Frontal cortex (tissue), 4 donors: ENCODE data around the gene MOCS3. TPM values are rescaled to one million over a fixed set of nuclear protein-coding genes. Genes with fewer than 3 reads are reported as not detected.
A peak's percentile ranks its signal among the peaks of the same experiment; 100 is the strongest.

Experiments
- DNase-seq, 2 donors: peaks; one replicate each; pipeline ENCODE4 v3.0.0; 2012; ENCODE audit warnings: low spot score in 2 of 2
- FAIRE-seq: peaks from 2 replicates; lab custom pipeline; 2012; peaks lifted over from hg19 to GRCh38; lab: Jason Lieb, UNC
- total RNA-seq: library from RNA; depleted of rRNA; stranded (reverse); fragments of >200 nt; gene quantifications from one replicate; pipeline ENCODE4 v1.2.3, GENCODE V29; 2014
- donor health status: control.
- donor health status: control.
- donor health status: control.

Gene MOCS3, protein sequence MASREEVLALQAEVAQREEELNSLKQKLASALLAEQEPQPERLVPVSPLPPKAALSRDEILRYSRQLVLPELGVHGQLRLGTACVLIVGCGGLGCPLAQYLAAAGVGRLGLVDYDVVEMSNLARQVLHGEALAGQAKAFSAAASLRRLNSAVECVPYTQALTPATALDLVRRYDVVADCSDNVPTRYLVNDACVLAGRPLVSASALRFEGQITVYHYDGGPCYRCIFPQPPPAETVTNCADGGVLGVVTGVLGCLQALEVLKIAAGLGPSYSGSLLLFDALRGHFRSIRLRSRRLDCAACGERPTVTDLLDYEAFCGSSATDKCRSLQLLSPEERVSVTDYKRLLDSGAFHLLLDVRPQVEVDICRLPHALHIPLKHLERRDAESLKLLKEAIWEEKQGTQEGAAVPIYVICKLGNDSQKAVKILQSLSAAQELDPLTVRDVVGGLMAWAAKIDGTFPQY
- 9.4 TPM for total RNA-seq

- no peak for FAIRE-seq
These were observed at the start of gene MOCS3 for GRCh38 chr20:50958615-50959542. Gene MOCS3 (plus strand): TSS chr20:50958818. CDS start chr20:50958843, 25 bp downstream.

GRCh38 chr20:50909413-50909812 is 49.2 kb upstream of the MOCS3 start:
- DNase-seq: no peak
- FAIRE-seq: no peak

More at GRCh38 chr20:50958615-50959542, at the start of gene MOCS3:
- peak; percentile 79 to 81 for DNase-seq

- FAIRE-seq (no peak), DNase-seq (no peak)
These were observed 47.6 kb upstream of the MOCS3 start for GRCh38 chr20:50911030-50911429.

DNA sequence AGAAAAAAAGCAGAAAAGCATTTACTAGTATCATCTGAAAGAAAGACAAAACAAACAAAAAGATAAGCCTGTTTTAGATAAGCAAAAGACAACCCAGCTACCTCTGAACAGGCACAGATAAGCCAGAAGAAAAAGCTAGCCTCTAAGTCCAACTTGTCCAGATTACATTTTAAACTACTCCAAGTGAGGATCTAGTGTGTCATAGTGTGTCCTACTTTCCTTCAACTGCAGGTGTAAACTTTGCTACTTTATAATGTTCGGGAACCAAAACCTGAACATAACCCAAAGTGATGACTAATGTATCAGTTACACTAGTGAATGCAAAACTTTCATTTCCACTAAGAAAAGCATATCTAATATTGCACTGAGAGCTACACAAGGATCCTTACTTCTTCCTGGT is 46.9 kb upstream of the MOCS3 start:
- FAIRE-seq (no peak), DNase-seq (no peak)

DNA sequence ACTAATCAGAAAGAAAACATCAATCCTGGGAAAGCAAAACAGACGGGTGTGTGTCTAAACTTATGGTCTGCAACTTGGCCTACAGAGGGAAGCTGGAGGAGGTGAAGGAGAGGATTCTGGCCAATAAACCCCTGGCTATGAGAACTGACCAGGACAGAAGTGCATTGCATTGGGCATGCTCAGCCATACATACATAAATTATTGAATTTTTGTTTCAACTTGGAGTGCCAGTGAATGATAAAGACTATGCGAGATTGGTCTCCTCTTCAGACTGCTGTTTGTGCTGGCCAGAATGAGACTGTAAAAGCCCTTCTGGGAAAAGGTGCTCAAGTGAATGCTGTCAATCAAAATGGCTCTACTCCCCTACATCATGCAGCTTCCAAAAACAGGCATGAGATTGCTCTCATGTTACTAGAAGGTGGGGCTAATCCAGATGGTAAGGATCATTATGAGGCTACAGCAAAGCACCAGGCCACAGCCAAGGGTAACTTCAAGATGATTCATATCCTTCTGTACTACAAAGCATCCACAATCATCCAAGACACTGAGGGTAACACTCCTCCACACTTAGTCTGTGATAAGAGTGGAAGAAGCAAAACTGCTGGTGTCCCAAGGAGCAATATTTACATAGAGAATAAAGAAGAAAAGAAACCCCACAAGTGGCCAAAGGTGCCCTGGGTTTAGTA is 44.8 kb upstream of the MOCS3 start:
- DNase-seq (no peak), FAIRE-seq (no peak)

GRCh38 chr20:50915424-50915823 is 43.2 kb upstream of the MOCS3 start:
- FAIRE-seq: no peak
- DNase-seq: no peak

- FAIRE-seq: no peak
- no peak for DNase-seq
These were observed 42.4 kb upstream of the MOCS3 start for GRCh38 chr20:50916257-50916656.

- FAIRE-seq (no peak), DNase-seq (no peak)
These were observed 41.7 kb upstream of the MOCS3 start for GRCh38 chr20:50916934-50917333.

DNA sequence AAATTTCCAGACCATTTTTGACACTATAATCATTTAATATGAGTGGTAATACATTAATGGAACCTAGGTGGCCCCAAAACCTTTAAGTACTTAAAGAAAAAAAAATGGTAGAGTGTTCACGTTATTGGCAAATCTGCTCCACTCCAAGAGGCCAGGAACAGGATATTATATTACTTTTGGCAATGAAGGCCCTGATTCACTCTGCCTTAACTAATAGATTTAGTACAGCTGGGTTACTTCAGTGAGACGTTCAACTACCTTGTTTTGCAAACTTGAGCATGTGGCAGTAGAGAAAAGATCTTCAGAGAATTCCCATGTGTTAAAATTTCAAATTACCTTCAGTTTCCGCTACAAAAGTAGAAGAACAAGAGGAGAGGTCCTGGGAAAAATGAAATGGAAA is 40.2 kb upstream of the MOCS3 start:
- DNase-seq (no peak), FAIRE-seq (no peak)

DNA sequence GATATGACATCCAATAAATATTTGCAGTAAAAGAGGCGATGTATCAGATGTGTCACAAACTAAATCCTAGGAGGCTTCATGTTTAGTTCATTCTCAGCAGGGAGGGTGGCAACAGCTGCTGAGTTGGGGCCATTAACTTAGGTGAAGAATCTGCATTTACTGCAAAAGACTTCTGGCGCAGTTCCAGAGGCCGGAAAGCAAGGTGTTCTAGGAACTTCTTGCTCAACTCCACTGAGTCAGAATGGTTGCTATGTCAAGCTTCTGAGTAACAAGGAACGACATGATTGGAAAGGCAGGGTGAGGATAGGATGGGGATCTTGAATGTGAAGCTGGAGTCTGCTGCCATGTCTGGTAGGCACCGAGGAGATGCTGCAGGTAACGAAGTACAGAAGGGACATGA is 39.1 kb upstream of the MOCS3 start:
- FAIRE-seq: no peak

DNA sequence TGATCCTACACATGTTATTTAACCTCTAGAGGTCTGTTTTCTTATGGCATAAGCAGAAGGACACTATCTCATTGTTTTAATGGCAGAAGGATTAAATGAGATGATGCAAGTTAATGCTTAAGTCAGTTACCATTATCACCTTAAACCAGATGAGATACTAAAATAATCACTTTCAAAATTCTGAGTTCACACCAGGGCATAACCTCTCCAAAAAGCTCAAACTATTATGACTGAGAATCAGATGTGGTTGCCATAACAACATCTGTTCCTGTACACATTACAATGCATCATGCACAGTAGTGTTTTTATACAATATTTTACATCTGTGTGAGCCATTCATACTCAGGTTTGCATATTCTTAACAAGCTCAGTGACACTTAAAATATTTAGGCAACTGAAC is 37.6 kb upstream of the MOCS3 start:
- DNase-seq (no peak), FAIRE-seq (no peak)

More for the DNA sequence above, 39.1 kb upstream of the MOCS3 start:
- DNase-seq: no peak

GRCh38 chr20:50921803-50922501 is 36.7 kb upstream of the MOCS3 start:
- DNase-seq: no peak
- FAIRE-seq: no peak

- DNase-seq: no peak
These were observed 34.2 kb upstream of the MOCS3 start for GRCh38 chr20:50924261-50924920.

GRCh38 chr20:50926530-50926929 is 32.1 kb upstream of the MOCS3 start:
- DNase-seq (no peak), FAIRE-seq (no peak)

More at GRCh38 chr20:50924261-50924920, 34.2 kb upstream of the MOCS3 start:
- no peak for FAIRE-seq

DNA sequence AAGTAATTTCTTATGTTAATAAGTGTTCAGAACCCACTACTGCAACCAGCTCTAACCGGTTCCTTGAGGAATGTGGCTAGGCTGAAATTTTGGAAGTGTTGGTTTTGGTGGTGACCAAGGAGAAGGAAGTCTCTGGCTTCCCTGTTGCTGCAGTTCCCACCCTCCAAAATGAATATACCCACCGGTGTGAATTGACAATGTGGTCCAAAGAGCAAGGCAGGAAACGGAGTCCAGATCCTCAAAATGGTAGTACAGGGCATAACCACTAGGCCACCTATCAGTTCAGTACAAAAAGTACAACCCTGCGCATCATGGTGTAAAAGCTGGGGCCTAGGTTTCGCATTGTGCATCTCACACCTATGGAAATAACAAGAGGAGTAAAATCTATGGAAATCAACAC is 30.1 kb upstream of the MOCS3 start:
- DNase-seq (no peak), FAIRE-seq (no peak)

- FAIRE-seq (no peak), DNase-seq (peak; percentile 58 to 61)
These were observed 29.1 kb upstream of the MOCS3 start for GRCh38 chr20:50929299-50930138.

- no peak for FAIRE-seq
- DNase-seq: no peak
These were observed 28.3 kb upstream of the MOCS3 start for GRCh38 chr20:50930139-50930975.
